NCI-H1092 (cell line): ENCODE measurements around the gene NOS1AP.
A peak's percentile ranks its signal among the peaks of the same experiment; 100 is the strongest.
"Not testable (repeated sequence)": the region's sequence is repeated elsewhere in the genome, so short reads cannot be mapped to it uniquely, and the experiment has no call there.

Experiments used
- DNase-seq: peaks from one replicate; lab custom pipeline; 2025; lab: John Stamatoyannopoulos, UW

Gene NOS1AP

DNA sequence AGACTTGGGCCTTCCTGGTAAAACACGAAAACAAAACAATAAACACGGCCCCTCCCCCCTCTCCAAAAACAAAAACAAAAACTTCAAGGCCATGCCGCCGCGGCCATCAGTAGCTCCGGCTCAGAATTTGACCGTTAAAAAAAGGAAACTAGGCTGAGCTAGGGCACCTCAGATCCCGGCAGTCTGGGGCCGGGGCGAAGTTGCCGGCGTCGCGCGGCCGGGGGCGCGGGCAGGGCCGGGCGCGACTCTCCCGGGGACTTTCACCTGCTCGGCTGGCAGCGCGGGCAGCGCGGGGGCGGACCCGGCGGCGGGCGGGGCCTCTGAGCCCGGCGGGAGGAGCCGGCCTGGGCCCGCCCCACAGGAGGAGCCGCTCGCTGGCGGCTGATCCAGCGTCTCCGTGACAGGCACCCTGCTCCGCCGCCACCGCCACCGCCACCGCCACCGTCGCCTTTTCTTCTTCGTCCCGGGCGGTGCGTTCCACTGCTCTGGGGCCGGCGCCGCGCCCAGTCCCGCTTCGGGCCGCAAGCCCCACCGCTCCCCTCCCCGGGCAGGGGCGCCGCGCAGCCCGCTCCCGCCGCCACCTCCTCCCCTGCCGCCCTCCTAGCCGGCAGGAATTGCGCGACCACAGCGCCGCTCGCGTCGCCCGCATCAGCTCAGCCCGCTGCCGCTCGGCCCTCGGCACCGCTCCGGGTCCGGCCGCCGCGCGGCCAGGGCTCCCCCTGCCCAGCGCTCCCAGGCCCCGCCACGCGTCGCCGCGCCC, at the start of gene NOS1AP:
NOS1AP (plus strand) TSS at position 358 of the 760 bp plus-strand sequence. CDS start 487 bp downstream, outside the sequence.
- peak; percentile 76 for DNase-seq

DNA sequence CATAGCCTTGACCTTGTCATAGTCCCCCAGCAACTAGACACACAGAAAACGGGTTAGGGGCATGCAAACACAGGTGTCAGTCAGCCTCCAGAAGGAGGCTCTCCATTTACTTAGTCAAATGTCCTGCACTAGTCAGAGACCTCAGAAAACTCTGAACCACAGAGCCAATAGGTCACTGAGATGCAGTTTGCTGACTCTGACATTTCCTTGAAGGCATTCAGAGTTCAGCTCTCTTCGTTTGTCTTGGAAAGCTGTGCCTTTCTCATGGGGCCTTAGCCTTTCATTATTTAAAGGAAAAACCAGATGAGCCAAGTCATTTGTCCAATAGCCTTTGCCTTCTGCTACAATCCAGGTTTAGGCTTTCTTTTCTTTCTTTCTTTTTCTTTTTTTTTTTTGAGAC, 49.3 kb upstream of the NOS1AP start:
- DNase-seq, result no peak

GRCh38 chr1:162021124-162021523, 48.4 kb upstream of the NOS1AP start:
- DNase-seq, result no peak

DNA sequence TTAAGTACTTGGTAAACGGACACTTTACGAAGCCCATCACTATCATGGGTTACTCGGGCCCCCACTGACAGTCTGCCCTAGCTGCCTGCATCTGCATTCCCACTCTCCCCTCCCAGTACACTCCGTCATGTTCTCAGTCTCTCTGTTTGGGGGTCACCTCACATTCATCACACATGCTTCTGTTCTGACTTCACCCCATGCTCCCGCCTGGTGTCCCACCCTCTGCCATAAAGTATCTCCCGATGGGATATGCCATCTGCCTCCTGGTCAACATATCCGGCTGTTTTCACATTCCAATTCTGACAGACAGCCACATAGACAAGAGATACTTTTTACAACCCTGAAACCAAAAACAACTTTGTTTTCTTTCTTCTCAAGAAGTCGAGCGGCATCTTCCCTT, 46.9 kb upstream of the NOS1AP start:
- no peak for DNase-seq

GRCh38 chr1:162023181-162023546, 46.3 kb upstream of the NOS1AP start:
- DNase-seq, result no peak

GRCh38 chr1:162023547-162024501, 45.7 kb upstream of the NOS1AP start, which contains the start of gene OLFML2B:
Gene OLFML2B (minus strand): TSS chr1:162023869. CDS start chr1:162023430, 439 bp downstream.
- DNase-seq, result no peak

- no peak for DNase-seq
These were observed 44.0 kb upstream of the NOS1AP start for GRCh38 chr1:162025541-162025940.

DNA sequence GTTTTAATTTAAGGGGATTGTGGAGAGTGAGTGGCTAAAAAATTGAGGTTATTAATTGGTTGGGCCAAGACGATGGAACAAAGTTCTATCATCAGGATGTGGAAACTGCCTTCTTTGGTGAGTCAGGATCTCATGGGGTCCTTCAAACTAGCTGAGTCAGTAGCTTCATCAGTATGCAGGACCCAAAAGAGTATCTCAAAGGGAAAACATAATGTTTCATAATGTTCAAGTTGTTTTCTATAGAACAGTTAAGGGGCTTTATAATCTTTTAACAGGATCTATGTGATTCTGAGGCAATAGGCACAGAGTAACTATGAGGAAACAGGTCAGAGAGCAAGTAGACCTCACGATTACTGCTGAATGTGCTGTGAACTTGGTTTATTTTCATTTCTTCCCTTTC, 42.6 kb upstream of the NOS1AP start:
- no peak for DNase-seq

GRCh38 chr1:162028726-162029125, 40.8 kb upstream of the NOS1AP start:
- no peak for DNase-seq

DNA sequence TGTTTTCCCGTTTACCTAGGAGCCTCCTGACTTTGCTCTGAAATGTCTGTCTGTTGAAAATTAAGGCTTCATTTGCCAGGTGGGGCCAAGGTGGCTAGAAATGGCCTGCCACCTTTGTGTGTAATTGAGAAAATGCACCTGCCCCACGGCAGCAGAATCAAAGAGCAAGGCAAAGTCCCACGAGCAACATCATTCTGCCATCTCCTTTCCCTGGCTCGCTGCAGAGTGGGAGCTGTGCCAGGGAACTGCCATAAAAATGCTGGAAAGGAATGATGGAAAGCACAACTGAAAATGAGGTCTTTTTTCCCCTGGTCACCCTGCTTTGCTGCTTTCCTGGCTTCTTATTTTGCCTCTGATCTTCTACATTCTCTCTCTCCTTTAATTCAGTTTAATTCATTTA, 40.3 kb upstream of the NOS1AP start:
- peak; percentile 51 for DNase-seq

DNA sequence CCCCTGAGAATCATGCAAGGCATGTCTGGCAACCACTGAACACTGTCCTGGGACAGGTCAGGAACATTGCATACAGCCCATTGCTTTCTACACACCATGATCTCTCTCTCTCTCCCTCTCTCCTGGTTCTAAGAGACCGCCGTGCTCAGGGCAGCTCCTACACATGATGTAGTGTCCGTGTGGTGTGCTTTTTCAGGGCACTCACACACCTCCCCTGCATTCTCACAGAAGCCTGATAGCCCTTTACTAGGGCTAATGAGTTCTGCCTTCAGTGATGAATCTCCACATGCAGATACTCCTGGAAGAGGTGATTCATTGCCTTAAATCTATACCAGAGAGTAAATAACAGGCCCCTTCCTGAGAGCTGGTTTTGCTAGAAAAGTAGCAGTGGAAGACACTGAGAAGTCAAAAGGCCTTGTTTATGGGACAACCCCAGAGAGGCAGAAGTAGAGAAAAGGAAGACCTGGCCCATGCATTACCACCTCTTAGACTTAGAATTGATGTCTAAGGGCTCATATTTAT, 38.7 kb upstream of the NOS1AP start:
- no peak for DNase-seq

GRCh38 chr1:162033428-162033827, 36.1 kb upstream of the NOS1AP start:
- DNase-seq, result peak; percentile 49

- DNase-seq, result no peak
These were observed 34.2 kb upstream of the NOS1AP start for GRCh38 chr1:162035241-162035640.

- no peak for DNase-seq
These were observed 33.3 kb upstream of the NOS1AP start for GRCh38 chr1:162036163-162036562.

DNA sequence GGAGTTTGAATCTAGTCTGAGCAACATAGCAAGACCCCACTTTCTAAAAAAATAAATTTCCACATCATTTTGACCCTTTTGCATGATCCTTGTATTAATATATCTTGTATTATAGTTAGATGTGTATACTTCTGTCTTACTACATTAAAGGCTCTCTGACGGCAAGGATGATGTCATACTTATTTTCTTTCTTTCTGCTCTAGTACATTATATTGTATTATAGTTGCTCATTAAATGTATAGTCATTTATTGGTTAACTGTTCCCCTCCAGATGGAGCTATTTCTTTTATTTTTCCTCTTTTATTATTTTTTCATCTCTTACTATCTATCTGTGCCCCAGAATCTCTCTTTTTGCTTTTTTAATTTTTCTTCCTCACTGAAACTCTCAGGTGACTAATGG, 30.9 kb upstream of the NOS1AP start:
- no peak for DNase-seq

DNA sequence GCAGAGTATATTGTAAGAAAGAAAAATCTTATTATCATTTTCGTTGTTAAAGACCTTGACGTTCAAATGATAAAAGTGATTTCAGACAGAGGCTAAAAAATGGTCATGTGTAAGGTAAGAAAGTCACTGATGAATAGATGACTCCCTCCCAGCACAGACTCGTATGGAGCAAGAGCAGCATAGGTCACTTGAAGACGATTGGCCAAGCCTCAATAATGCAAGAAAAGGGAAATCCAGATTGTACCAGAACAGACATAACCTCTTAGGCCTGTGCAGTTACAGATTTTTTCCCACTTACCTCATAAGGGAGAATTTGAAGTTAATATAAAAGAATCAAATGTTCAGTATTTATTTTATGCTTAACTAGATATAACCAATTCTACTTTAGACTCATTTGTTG, 29.5 kb upstream of the NOS1AP start:
- no peak for DNase-seq

GRCh38 chr1:162040657-162041056, 28.8 kb upstream of the NOS1AP start:
- DNase-seq, result no peak

- DNase-seq, result no peak
These were observed 27.1 kb upstream of the NOS1AP start for GRCh38 chr1:162042361-162042760.

- no peak for DNase-seq
These were observed 22.6 kb upstream of the NOS1AP start for GRCh38 chr1:162046921-162047320.

DNA sequence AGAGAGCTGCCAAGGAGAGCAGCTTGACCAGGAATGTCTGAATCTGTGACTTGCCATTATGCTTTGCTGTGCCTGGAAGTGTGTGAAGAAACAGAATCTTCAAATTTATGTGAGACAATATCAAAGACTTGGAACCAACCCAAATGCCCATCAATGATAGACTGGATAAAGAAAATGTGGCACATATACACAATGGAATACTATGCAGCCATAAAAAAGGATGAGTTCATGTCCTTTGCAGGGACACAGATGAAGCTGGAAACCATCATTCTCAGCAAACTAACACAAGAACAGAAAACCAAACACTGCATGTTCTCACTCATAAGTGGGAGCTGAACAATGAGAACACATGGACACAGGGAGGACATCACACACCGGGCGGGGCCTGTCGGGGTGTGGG, 15.5 kb upstream of the NOS1AP start:
- not testable (repeated sequence) for DNase-seq

DNA sequence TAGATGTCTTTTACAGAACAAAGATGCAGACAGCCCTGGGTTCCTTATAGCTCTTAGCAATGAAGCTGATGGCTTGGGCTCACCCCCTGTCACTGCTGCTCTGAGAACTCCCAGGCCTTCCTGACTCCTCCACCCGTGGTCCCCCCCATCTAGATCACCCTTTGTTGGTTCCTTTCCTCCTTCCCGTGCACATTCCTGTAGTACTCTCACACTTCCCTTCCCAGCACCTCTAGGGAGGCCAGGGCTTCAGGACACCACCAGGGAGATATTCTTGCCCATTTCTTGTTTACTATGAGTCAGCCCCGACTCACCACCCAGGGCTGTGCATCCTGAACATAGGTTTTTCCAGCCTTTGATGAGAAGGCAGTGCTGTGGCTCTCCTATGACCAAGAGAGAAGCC, 14.4 kb upstream of the NOS1AP start:
- DNase-seq, result no peak

DNA sequence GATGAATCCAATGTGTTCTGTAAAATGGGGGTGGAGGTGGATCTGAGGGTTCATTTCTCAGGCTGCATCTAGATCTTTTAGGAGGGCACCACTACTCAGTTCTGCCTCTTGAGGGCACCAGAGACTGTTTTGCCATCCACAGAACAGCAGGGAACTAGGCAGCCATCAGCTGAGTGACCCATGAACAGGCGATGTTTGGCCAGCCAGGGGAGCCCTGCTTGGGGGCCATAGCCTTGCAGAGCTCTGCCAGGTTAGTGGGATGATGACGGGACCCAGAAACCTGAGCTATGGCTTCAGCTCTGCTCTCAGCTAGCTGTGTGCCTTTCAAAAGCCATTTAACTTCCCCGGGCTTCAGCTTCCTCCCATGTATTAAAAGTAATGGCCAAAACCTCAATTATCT, 13.4 kb upstream of the NOS1AP start:
- DNase-seq, result peak; percentile 59

GRCh38 chr1:162056579-162056978, 12.9 kb upstream of the NOS1AP start:
- DNase-seq, result no peak
